K562 treated with DMSO at 1 percent for 4 hours (cell line): ENCODE data around the gene STK25. TPM values are rescaled to one million over a fixed set of nuclear protein-coding genes. Genes with fewer than 3 reads are reported as not detected.

Source experiments
- total RNA-seq: library from RNA; unstranded; fragments of 300-600 nt; gene quantifications from 2 replicates; pipeline ENCODE4 v1.2.3, GENCODE V29; 2022; ENCODE audit not compliant: insufficient read depth

Gene STK25
- total RNA-seq: 71.1 and 101 TPM in 2 replicates

GRCh38 chr2:241508240-241509154 is at the start of gene STK25:
TSS of gene STK25 (minus strand) at chr2:241508584. CDS start at chr2:241508035, 549 bp downstream.

Other genes with a start within 250 kb of the STK25 start
- 121 and 127 TPM in 2 replicates for gene HDLBP, start 192.9 kb downstream of the STK25 start, total RNA-seq
- gene SEPTIN2, start 192.7 kb downstream of the STK25 start, total RNA-seq: 88.6 and 106 TPM in 2 replicates
- 9.6 and 12.1 TPM in 2 replicates for gene FARP2, start 152.3 kb downstream of the STK25 start, total RNA-seq
- 1.5 and 2.2 TPM in 2 replicates for gene BOK, start 50.2 kb upstream of the STK25 start, total RNA-seq
- 28.0 and 35.8 TPM in 2 replicates for gene THAP4, start 128.6 kb upstream of the STK25 start, total RNA-seq
- gene ATG4B, start 129.1 kb upstream of the STK25 start, total RNA-seq: 45.5 and 51.2 TPM in 2 replicates
- gene DTYMK, start 178.2 kb upstream of the STK25 start, total RNA-seq: 76.6 and 86.8 TPM in 2 replicates
- gene ING5, start 193.5 kb upstream of the STK25 start, total RNA-seq: 9.6 and 14.5 TPM in 2 replicates
- gene D2HGDH, start 226.0 kb upstream of the STK25 start, total RNA-seq: 12.8 and 15.1 TPM in 2 replicates